Measurements from ENCODE around the gene LTF.
"Not testable (repeated sequence)": the region's sequence is repeated elsewhere in the genome, so short reads cannot be mapped to it uniquely, and the experiment has no call there.

Gene LTF

GRCh38 chr3:46435081-46435726 lies 29.5 kb downstream of the LTF start:
- DNase-seq = no peak

DNA sequence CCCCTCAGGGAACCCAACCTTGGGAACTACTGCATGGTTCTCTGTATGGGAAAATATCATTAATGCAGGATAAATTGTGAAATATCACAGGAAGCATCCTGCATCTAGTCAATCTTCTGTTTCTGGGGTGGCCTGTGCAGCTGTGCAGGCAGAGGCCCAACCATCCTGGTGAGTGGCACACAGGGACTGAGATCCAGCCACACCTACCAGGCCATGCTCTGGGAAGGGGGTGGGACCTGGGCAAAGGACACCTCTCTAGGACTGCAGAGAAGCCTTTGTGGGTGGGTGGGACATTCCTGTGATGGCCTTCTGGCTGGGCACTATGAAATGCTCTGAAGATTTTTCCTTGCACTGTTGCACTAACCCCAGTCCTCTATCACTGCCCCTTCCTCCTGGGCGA lies 30.9 kb downstream of the LTF start:
- DNase-seq = no peak

DNA sequence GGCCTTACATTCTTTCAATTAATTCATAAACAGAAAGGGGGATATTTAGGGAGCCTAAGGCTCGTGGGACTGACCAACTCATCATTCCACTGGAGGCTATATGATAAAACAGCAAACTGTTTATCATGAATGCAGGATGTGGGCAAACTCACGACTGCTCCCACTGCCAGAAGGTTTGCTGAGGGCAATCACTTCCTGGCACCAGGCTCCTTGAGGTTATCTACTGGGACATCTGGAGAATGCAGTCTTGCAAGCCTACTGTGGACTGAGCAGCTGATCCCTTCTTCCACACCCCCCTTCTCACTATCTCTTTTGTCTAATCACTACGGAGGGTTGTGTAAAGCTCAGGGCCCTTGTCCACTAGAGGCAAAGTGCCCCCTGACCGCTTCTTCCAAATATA lies 31.6 kb downstream of the LTF start:
- DNase-seq = not testable (repeated sequence)

DNA sequence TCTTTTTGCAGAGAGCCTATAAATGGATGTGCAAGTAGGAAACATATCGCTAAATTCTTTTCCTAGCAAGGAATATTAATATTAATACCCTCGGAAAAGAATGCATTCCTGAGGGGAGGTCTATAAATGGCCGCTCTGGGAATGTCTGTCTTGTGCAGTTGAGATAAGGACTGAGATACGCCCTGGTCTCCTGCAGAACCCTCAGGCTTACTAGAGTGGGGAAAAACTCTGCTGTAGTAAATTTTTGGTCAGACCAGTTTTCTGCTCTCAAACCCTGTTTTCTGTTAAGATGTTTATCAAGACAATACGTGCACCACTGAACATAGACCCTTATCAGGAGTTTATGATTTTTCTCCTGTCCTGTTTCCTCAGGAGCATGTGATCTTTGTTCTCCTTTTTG lies 32.8 kb downstream of the LTF start:
- not testable (repeated sequence) for DNase-seq

- DNase-seq = not testable (repeated sequence)
Measured at GRCh38 chr3:46430879-46431278, 33.8 kb downstream of the LTF start.

- no peak for DNase-seq
Measured at GRCh38 chr3:46429671-46430070, 35.0 kb downstream of the LTF start.

DNA sequence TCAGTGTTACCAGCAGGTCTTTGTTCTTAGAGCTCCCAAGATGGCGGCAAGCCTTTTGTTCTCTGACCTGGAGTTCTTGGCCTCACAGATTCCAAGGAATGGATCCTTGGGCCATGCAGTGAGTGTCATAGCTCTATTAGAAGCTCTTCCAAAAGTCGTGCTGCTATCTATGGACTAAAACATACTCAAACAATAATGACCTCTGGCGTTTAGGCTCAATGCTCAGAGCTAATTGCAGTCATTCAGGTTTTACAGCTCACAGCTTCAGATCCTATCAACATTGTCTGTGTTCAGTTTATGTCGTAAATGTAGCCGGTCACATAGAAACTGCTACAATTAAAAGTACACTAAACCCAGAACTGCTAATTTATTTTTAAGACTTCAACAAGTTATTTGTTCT lies 35.5 kb downstream of the LTF start:
- no peak for DNase-seq

- DNase-seq = no peak
Measured at GRCh38 chr3:46427916-46428833, 36.5 kb downstream of the LTF start.

DNA sequence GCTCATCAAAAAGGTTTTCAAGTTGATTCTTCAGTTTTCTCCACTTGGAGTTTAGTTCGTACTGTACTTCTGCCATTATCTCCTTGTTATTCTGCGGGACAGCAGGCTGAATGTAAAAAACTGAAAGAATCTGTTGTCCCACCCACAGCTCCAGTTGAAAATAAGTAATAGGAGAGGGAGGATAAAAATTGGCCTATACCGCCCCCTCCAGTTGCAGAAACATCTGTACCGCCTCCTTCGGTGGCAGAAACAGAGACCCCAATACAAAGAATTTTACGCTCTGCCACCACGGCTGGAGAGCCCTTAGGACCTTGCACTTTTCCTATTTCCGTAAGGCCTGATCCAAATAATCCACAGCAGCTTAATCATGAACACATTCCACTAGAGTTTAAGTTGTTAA lies 37.3 kb downstream of the LTF start:
- DNase-seq = not testable (repeated sequence)

GRCh38 chr3:46426476-46426875 lies 38.2 kb downstream of the LTF start:
- DNase-seq = not testable (repeated sequence)

DNA sequence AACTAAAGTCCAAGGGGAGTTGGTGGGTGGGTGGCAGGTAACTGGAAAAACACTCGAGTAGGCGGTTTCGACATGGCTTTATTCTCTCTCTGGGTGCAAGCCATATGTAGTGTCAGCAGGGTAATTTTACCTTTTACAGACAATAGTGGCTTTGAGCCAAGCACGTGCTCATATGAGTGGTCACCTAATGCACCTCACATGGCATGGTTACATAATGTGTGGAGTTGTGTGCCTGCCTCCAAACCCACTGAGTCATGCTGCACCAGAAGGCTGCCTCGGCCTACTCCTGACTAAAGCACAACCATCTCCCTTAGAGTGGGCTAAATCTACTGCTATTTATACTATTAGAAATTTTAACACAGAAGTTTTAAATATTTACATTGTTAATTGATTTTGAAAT lies 41.1 kb downstream of the LTF start:
- no peak for DNase-seq

GRCh38 chr3:46422617-46423016 lies 42.1 kb downstream of the LTF start:
- no peak for DNase-seq

DNA sequence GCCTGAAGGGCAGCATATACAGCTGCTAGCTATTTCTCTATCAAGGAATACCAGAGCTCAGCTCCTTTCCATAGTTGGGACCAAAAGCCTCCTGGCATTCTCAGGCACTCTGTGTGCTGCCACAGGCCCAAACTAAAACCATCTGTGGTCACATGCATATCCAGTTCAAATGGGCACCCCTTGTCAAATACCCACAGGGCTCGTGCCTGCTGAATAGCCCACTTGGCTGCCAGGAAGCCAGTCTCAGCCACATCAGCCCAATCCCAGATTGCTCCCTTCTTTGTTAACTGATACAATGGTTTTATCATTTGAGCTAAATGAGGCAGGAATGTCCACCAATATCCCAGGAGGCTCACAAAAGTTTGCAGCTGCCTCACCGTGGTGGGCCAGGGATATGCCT lies 43.8 kb downstream of the LTF start:
- no peak for DNase-seq

GRCh38 chr3:46419816-46420215 lies 44.9 kb downstream of the LTF start:
- no peak for DNase-seq

DNA sequence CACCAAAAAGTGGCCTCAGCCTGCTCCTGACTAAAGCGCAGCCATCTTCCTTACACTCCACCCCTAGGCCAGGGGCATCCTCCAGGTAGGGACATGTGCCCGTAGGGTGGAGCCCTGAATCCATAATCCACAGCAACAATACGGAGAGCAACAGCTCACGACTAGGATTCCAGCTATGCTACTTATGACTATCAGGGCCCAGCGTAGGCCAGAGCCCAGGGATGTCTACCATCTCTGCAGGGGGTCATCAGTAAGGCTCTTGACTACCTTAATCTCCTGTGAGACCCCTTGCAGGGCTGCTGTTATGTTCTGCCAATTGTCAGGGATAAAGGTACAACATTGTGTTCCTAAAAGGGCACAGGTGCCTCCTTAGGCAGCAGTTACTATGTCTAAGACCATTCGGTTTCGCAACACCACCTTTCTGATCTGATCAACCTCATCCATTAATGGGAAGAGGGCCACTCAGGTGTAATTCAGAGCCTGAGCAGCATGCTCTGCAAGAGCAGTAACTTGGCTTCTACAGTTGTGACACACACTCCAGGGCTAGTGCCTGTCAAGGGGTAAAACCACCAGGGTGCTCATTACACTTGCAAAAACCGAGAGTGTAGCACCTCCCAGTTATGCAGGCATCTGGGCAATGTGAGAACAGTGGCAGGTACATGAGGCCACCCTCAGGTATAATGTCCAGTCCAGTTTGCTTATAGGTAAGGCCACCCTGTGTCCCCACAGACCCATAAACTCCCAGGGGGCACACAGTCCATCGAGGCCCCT lies 46.7 kb downstream of the LTF start:
- no peak for DNase-seq

DNA sequence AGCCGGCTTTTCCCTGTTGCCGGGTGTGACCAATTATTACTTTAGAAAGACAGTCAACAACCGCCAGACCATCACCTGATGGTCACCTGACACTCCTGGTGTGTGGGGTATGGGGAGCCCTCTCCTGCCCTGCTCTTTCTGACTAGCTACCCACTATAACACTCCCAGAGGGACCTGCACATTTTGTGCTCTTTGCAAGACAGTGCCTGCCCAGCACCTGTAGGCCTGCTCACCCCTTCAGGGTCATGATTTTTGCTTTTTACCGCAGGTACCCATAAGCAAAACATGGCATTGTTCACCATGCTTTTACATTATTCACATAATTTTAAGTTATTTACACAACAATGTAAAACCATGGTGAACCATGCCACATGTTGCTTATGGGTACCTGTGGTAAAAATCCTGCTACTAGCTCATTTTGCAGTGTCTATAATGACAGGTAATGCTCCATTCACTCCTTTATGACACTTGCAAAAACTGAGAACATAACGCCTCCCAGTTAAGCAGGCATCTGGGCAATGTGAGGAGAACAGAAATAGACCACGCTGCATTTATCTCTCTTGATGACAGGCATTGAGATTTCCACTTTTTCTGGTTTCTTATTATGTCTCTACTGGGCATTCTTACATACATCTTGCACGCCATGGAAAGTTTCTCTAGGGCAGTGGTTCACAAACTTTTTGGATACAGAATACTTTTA lies 47.7 kb downstream of the LTF start:
- DNase-seq = no peak

- DNase-seq = no peak
Measured at GRCh38 chr3:46416125-46416810, 48.4 kb downstream of the LTF start.

DNA sequence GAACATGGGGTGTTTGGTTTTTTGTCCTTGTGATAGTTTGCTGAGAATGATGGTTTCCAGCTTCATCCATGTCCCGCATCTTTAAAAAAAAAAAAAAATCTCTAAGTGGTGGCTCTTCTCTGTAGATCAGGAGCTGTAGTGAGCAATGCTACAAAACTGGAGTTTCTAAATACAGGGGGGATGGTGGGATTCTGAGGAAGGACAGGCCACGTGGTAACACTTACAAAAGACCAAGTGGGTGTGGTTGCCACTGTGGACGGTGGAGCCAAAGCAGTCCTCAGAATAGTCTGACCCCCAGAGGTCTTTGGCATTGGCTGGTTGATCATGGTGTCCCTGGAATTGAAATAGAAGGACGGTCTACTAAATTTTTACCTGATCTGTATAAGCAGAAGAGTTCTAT lies 50.0 kb downstream of the LTF start:
- DNase-seq = no peak

GRCh38 chr3:46413951-46414350 lies 50.8 kb downstream of the LTF start:
- no peak for DNase-seq

GRCh38 chr3:46412786-46413298 lies 51.9 kb downstream of the LTF start:
- DNase-seq = no peak

- DNase-seq = no peak
Measured at GRCh38 chr3:46411271-46411670, 53.4 kb downstream of the LTF start.

DNA sequence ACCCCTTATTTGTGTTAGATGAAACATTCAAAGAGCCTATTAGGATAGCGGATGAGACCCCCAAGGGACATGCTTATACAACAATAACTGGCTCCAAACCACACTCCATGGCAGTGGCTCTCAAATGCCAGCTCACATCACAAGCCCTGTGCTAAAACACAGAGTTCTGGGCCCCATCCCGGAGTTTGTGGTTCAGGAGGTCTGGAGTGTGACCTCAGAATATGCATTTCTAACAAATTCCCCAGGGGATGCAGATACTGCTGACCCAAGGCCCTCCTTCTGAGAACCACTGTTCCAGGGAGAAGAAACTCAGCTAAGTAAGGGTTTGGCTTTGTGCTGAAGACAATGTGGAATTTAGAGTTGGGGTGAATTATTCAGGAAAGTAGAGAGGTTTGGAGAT lies 54.0 kb downstream of the LTF start:
- no peak for DNase-seq

Measured in activated CD4-positive, CD25-positive, alpha-beta regulatory T cell treated with anti-CD3 and anti-CD28 coated beads, Interleukin-2, amount 50 U/mL, for 72 hours (primary cell).